OCI-LY7 (cell line): ENCODE measurements around the gene LOXHD1.

ENCODE experiments used
- EZH2phosphoT487 ChIP-seq: fragments of 200-600 bp; sonication (generic); IDR thresholded peaks from 2 replicates; pipeline ENCODE4 v1.6.1; 2018; ENCODE audit warnings: low read depth, borderline replicate concordance, mild to moderate bottlenecking, mixed run types, antibody characterized with exemption, low read length, moderate library complexity, mixed read lengths
- TF ChIP-seq, protein P1 (sequence below): fragments of 200-600 bp; sonication (generic); conservative IDR thresholded peaks from 2 replicates; pipeline ENCODE4 v1.5.1; 2014; ENCODE audit warnings: mild to moderate bottlenecking, antibody characterized with exemption, low read length, moderate library complexity, mixed read lengths

GRCh38 chr18:46502444-46502843, 154.6 kb downstream of the LOXHD1 start:
- TF ChIP-seq, protein P1, sequence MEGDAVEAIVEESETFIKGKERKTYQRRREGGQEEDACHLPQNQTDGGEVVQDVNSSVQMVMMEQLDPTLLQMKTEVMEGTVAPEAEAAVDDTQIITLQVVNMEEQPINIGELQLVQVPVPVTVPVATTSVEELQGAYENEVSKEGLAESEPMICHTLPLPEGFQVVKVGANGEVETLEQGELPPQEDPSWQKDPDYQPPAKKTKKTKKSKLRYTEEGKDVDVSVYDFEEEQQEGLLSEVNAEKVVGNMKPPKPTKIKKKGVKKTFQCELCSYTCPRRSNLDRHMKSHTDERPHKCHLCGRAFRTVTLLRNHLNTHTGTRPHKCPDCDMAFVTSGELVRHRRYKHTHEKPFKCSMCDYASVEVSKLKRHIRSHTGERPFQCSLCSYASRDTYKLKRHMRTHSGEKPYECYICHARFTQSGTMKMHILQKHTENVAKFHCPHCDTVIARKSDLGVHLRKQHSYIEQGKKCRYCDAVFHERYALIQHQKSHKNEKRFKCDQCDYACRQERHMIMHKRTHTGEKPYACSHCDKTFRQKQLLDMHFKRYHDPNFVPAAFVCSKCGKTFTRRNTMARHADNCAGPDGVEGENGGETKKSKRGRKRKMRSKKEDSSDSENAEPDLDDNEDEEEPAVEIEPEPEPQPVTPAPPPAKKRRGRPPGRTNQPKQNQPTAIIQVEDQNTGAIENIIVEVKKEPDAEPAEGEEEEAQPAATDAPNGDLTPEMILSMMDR = no peak
- TF ChIP-seq EZH2phosphoT487 = no peak
